Thoracic aorta (tissue), 2 donors: Measurements from ENCODE around the gene CHCHD6. TPM values are rescaled to one million over a fixed set of nuclear protein-coding genes. Genes with fewer than 3 reads are reported as not detected.

Experiments used
- ATAC-seq: fragments of 150-250 bp; one replicate; pipeline ENCODE4 v1.8.0; 2017; ENCODE audit warnings: low read depth; ENCODE audit not compliant: insufficient number of reproducible peaks, low FRiP score
- DNase-seq: peaks from one replicate; pipeline ENCODE4 v3.0.0-alpha.2; 2020; ENCODE audit warnings: low spot score
- H3K27ac ChIP-seq, 2 donors: fragments of 200-600 bp; sonication (generic); 1 replicate in 1 of 2; 2 replicates in 1 of 2; pipeline ENCODE4 v1.5.1; 2016; ENCODE audit warnings: mild to moderate bottlenecking in 2 of 2, moderate library complexity in 2 of 2
- H3K27me3 ChIP-seq: fragments of 200-600 bp; sonication (generic); replicated peaks from 2 replicates; pipeline ENCODE4 v1.6.0; 2016; ENCODE audit warnings: mild to moderate bottlenecking; ENCODE audit not compliant: insufficient read depth
- H3K36me3 ChIP-seq: fragments of 200-600 bp; sonication (generic); one replicate; pipeline ENCODE4 v1.5.1; 2016
- H3K4me1 ChIP-seq, 2 donors: fragments of 200-600 bp; sonication (generic); 1 replicate in 1 of 2; 2 replicates in 1 of 2; pipeline versions ENCODE4 v1.5.1 to v1.6.0; 2016; ENCODE audit warnings: low read depth in 2 of 2, mild to moderate bottlenecking in 1 of 2; ENCODE audit not compliant: control insufficient read depth in 1 of 2
- H3K4me3 ChIP-seq: fragments of 200-600 bp; sonication (generic); 2 replicates; pipeline ENCODE4 v1.5.1; 2016; ENCODE audit warnings: mild to moderate bottlenecking
- H3K9me3 ChIP-seq: fragments of 200-600 bp; sonication (generic); 2 replicates; pipeline ENCODE4 v1.5.1; 2016
- CTCF ChIP-seq: fragments of 200-600 bp; sonication (generic); IDR thresholded peaks from one replicate; pipeline ENCODE4 v1.5.1; 2019; ENCODE audit warnings: antibody characterized with exemption
- total RNA-seq, 2 donors: library from RNA; depleted of rRNA; stranded (reverse); fragments of >200 nt; gene quantifications; one replicate each; pipeline versions ENCODE4 v1.1.0 to v1.2.3, GENCODE V29; 2016

CHCHD6 gene
- total RNA-seq, 2 donors from 2014 or later: 12.5 to 17.1 TPM

GRCh38 chr3:126858887-126859286, 154.8 kb downstream of the CHCHD6 start:
- no peak for TF ChIP-seq CTCF
- H3K9me3 ChIP-seq: no peaks in the 10 kb centered on the region
- H3K4me1 ChIP-seq: no peaks in the 10 kb centered on the region
- no peaks in the 10 kb centered on the region for H3K27me3 ChIP-seq
- no peak for ATAC-seq
- H3K4me3 ChIP-seq: no peak overlapping the region
- no peak for DNase-seq
- H3K36me3 ChIP-seq: no peaks in the 10 kb centered on the region
- H3K27ac ChIP-seq: no peak overlapping the region

GRCh38 chr3:126859415-126860246, 155.6 kb downstream of the CHCHD6 start:
- no peak for DNase-seq
- Histone ChIP-seq H3K27ac (no peak overlapping the region), H3K4me3 (no peak overlapping the region), H3K9me3 (no peaks in the 10 kb centered on the region), H3K27me3 (no peaks in the 10 kb centered on the region), H3K4me1 (no peaks in the 10 kb centered on the region), H3K36me3 (no peaks in the 10 kb centered on the region)
- ATAC-seq: no peak
- TF ChIP-seq CTCF: no peak

- H3K27ac ChIP-seq: no peak overlapping the region
- H3K4me1 ChIP-seq: no peaks in the 10 kb centered on the region
- H3K9me3 ChIP-seq: no peaks in the 10 kb centered on the region
- no peak for DNase-seq
- no peak for ATAC-seq
- H3K27me3 ChIP-seq: no peaks in the 10 kb centered on the region
- H3K4me3 ChIP-seq: no peak overlapping the region
- TF ChIP-seq CTCF: no peak
- H3K36me3 ChIP-seq: no peaks in the 10 kb centered on the region
Observed at GRCh38 chr3:126865736-126866135, 161.7 kb downstream of the CHCHD6 start.

- DNase-seq (no peak), ATAC-seq (no peak)
- no peak for TF ChIP-seq CTCF
- H3K36me3 ChIP-seq: no peaks in the 10 kb centered on the region
- H3K27me3 ChIP-seq: no peaks in the 10 kb centered on the region
- H3K27ac ChIP-seq: no peak overlapping the region
- no peaks in the 10 kb centered on the region for H3K9me3 ChIP-seq
- no peak overlapping the region for H3K4me3 ChIP-seq
- H3K4me1 ChIP-seq: no peaks in the 10 kb centered on the region
Observed at GRCh38 chr3:126866175-126866759, 162.2 kb downstream of the CHCHD6 start.

GRCh38 chr3:126867190-126867862, 163.3 kb downstream of the CHCHD6 start:
- DNase-seq: no peak
- ATAC-seq: no peak
- H3K9me3 ChIP-seq: no peaks in the 10 kb centered on the region

More at GRCh38 chr3:126867190-126867862, 163.3 kb downstream of the CHCHD6 start:
- H3K36me3 ChIP-seq: no peaks in the 10 kb centered on the region
- no peaks in the 10 kb centered on the region for H3K27me3 ChIP-seq
- H3K27ac ChIP-seq: no peak overlapping the region
- no peaks in the 10 kb centered on the region for H3K4me1 ChIP-seq
- H3K4me3 ChIP-seq: no peak overlapping the region
- no peak for TF ChIP-seq CTCF
